Gastroesophageal sphincter (tissue), 4 donors: ENCODE measurements around the gene PDE4C. TPM values are rescaled to one million over a fixed set of nuclear protein-coding genes. Genes with fewer than 3 reads are reported as not detected.

ENCODE experiments used
- ATAC-seq: fragments of 150-250 bp; one replicate; pipeline ENCODE4 v1.9.1; 2016; ENCODE audit warnings: mild to moderate bottlenecking, moderate library complexity
- H3K27ac ChIP-seq, 4 donors: fragments of 200-600 bp; sonication (generic) in 3 of 4; 1 replicate in 3 of 4; 2 replicates in 1 of 4; pipeline ENCODE4 v1.5.1; 2016 to 2019
- H3K27me3 ChIP-seq: fragments of 200-600 bp; sonication (generic); one replicate; pipeline ENCODE4 v1.5.1; 2019
- H3K36me3 ChIP-seq, 2 donors: fragments of 200-600 bp; sonication (generic); one replicate each; pipeline ENCODE4 v1.5.1; 2019; ENCODE audit warnings: control low read depth in 1 of 2
- H3K4me1 ChIP-seq, 3 donors: fragments of 200-600 bp; sonication (generic); 1 replicate in 2 of 3; 2 replicates in 1 of 3; pipeline ENCODE4 v1.5.1; 2016 to 2019; ENCODE audit warnings: control low read depth in 2 of 3
- H3K4me3 ChIP-seq, 2 donors: fragments of 200-600 bp; sonication (generic); one replicate each; pipeline ENCODE4 v1.5.1; 2019; ENCODE audit warnings: mild to moderate bottlenecking in 1 of 2, moderate library complexity in 1 of 2
- H3K9me3 ChIP-seq, 3 donors: fragments of 200-600 bp; sonication (generic); one replicate each; pipeline ENCODE4 v1.5.1; 2017 to 2019; ENCODE audit warnings: control low read depth in 2 of 3
- CTCF ChIP-seq, 4 experiments: fragments of 200-600 bp in 2 of 4; fragments of 450-650 bp in 2 of 4; sonication (generic) in 1 of 4; IDR thresholded peaks; one replicate each; pipeline ENCODE4 v1.5.1; 2017 to 2019; ENCODE audit warnings: antibody characterized with exemption in 4 of 4, mild to moderate bottlenecking in 2 of 4, moderate library complexity in 2 of 4
- EP300 ChIP-seq: sonication (generic); formaldehyde crosslinking; IDR thresholded peaks from one replicate; pipeline ENCODE4 v1.6.1; 2017; ENCODE audit warnings: antibody characterized with exemption, mild to moderate bottlenecking
- POLR2A ChIP-seq, 2 donors: fragments of 450-650 bp; IDR thresholded peaks; one replicate each; pipeline ENCODE4 v1.6.1; 2017; ENCODE audit warnings: antibody characterized with exemption in 2 of 2, mild to moderate bottlenecking in 2 of 2, moderate library complexity in 1 of 2
- POLR2AphosphoS5 ChIP-seq: sonication (generic); formaldehyde crosslinking; IDR thresholded peaks from one replicate; pipeline ENCODE4 v1.6.1; 2017; ENCODE audit warnings: antibody characterized with exemption
- WGBS, 2 donors: methylation state at CpG; one replicate each; pipeline ENCODE4 v1.1.5; 2018; ENCODE audit warnings: low coverage in 1 of 2; 5-methylcytosine and 5-hydroxymethylcytosine counted together
- total RNA-seq, 4 donors: library from RNA; depleted of rRNA; stranded (reverse); fragments of >200 nt; gene quantifications; one replicate each; pipeline ENCODE4 v1.1.0, GENCODE V29; 2016

The PDE4C gene
- total RNA-seq, result 1 to 10 TPM in 1 of 4 donors, under 1 TPM in 3; 0.35 to 2.3 (median 0.53) TPM

- Histone ChIP-seq H3K9me3 (no peaks in the 10 kb centered on the region), H3K27me3 (peaks cover 79% of the 10 kb centered on the region), H3K4me3 (peak within 1 kb of the TSS in 1 of 2 donors; percentile 48), H3K36me3 (no peaks in the 10 kb centered on the region), H3K27ac (peak within 1 kb of the TSS in 3 of 4 donors; percentile 11 to 65 (median 15)), H3K4me1 (peaks cover 0 to 33% (median 16%) of the 10 kb centered on the region in 3 donors)
- no peak for ATAC-seq
- 0 to 8% methylated on average over 1 to 10 of the region's 51 CpGs for WGBS, 2 donors
- TF ChIP-seq POLR2A (IDR thresholded peaks at IDR 0.05), result no peak
- no peak for TF ChIP-seq CTCF (IDR thresholded peaks at IDR 0.05)
- no peak for TF ChIP-seq EP300
- TF ChIP-seq POLR2AphosphoS5, result no peak
Measured at GRCh38 chr19:18225702-18226468, at the start of gene PDE4C. TSS of gene PDE4C (minus strand) at chr19:18226438. CDS start at chr19:18226415, 23 bp downstream.

DNA sequence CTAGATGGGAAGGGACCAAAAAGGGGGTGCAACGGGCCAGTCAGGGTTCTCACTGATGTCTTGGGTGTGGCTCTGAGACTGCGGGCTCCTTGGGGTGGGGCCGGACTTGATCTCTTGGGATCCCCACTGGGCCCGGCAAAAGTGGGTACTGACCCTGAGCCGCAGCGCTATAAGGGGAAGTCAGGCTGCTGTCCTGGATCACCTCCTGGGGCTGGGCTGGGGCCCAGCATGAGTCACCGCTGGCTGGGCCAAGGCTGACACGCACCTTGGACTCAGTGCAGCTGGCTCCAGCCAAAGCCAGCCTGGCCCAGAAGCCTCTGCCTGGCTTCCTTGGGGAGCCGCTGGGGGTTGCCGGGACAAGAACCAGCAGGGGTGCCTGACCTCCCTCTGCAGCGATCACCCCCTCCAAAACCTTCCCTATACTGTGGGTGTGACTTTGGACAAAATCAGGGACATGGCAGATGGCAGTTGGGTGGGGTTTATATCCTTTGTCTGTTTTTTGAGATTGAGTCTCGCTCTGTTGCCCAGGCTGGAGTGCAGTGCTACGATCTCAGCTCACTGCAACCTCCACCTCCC, 48.6 kb upstream of the PDE4C start:
- TF ChIP-seq POLR2AphosphoS5 (peak; percentile 91), POLR2A (IDR thresholded peaks at IDR 0.05) (peak in 1 of 2 donors; percentile 22), CTCF (IDR thresholded peaks at IDR 0.05) (peak in 2 of 4 experiments; percentile 21 to 30), EP300 (no peak)
- Histone ChIP-seq H3K36me3 (peaks cover 0 to 20% of the 10 kb centered on the region in 2 donors), H3K4me1 (peaks cover 0 to 83% (median 42%) of the 10 kb centered on the region in 3 donors), H3K27ac (peak overlapping the region; percentile 32 to 100 (median 84)), H3K4me3 (peak overlapping the region in 1 of 2 donors; percentile 12), H3K9me3 (no peaks in the 10 kb centered on the region), H3K27me3 (no peaks in the 10 kb centered on the region)
- peak; percentile 81 for ATAC-seq
- WGBS, 2 donors, result 6% methylated on average over 7 of the region's 13 CpGs; no CpG with 5 or more reads in 1 of the 2 donors

- 20 to 33% methylated on average over 1 to 2 of the region's 9 CpGs for WGBS, 2 donors
- TF ChIP-seq POLR2A (IDR thresholded peaks at IDR 0.05) (peak in 1 of 2 donors; percentile 16), CTCF (IDR thresholded peaks at IDR 0.05) (no peak)
- Histone ChIP-seq H3K36me3 (peaks cover 0 to 22% of the 10 kb centered on the region in 2 donors), H3K4me3 (peak within 1 kb of the TSS in 1 of 2 donors; percentile 12), H3K4me1 (peaks cover 0 to 83% (median 42%) of the 10 kb centered on the region in 3 donors), H3K27ac (peak within 1 kb of the TSS; percentile 32 to 100 (median 84)), H3K27me3 (no peaks in the 10 kb centered on the region), H3K9me3 (no peaks in the 10 kb centered on the region)
- peak; percentile 12 for ATAC-seq
Measured at GRCh38 chr19:18274219-18274780, 48.1 kb upstream of the PDE4C start, which contains the start of gene IQCN. TSS of gene IQCN (minus strand) at chr19:18274452. CDS start at chr19:18269478, 4,974 bp downstream.

DNA sequence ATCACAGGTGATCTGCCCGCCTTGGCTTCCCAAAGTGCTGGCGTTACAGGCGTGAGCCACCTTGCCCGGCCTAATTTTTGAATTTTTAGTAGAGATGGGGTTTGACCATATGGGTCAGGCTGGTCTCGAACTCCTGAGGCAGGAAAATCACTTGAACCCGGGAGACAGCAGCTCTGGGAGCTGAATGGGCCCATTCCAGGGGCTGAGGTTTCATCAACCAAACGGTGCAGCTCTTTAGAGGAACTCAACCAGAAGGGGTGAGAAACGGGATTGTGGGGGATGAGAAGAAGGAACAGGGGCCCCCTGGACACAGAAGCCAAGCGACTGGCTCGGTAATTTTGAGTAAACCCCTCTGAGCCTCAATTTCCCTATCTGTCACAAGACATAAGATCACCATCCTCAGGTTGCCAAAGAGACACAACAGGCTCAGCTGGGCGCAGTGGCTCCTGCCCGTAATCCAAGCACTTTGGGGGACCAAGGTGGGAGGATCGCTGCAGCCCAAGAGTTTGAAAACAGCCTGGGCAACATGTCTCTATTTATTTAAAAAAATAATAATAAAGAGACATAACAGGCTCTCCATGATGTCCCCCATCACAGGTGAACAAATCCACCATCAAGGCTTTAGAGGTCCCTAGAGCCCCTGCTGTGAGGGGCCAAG, 47.5 kb upstream of the PDE4C start:
- H3K4me1 ChIP-seq, result peaks cover 0 to 77% (median 38%) of the 10 kb centered on the region in 3 donors
- peak overlapping the region in 3 of 4 donors; percentile 80 to 100 (median 87) for H3K27ac ChIP-seq
- H3K36me3 ChIP-seq, result peaks cover 0 to 23% of the 10 kb centered on the region in 2 donors
- TF ChIP-seq EP300 (no peak), CTCF (IDR thresholded peaks at IDR 0.05) (no peak), POLR2A (IDR thresholded peaks at IDR 0.05) (no peak), POLR2AphosphoS5 (no peak)
- ATAC-seq, result no peak
- H3K4me3 ChIP-seq, result no peak overlapping the region
- no peaks in the 10 kb centered on the region for H3K9me3 ChIP-seq
- 96% methylated on average over 8 of the region's 13 CpGs; no CpG with 5 or more reads in 1 of the 2 donors for WGBS, 2 donors
- H3K27me3 ChIP-seq, result no peaks in the 10 kb centered on the region
